Ovary (tissue), 3 donors: ENCODE results near the gene POTEH.
"Not testable (repeated sequence)": the region's sequence is repeated elsewhere in the genome, so short reads cannot be mapped to it uniquely, and the experiment has no call there.

Experiments
- CTCF ChIP-seq, 3 donors: fragments of 450-650 bp in 2 of 3; fragments of 200-600 bp in 1 of 3; IDR thresholded peaks; one replicate each; pipeline versions ENCODE4 v1.5.1 to v1.8.0; 2016 to 2022; ENCODE audit warnings: antibody characterized with exemption in 3 of 3, mild to moderate bottlenecking in 1 of 3
- POLR2A ChIP-seq: fragments of 450-650 bp; IDR thresholded peaks from one replicate; pipeline ENCODE4 v1.6.1; 2017; ENCODE audit warnings: antibody characterized with exemption, mild to moderate bottlenecking, moderate library complexity
- donor health status: DM: no; HTN: no; CAD: no.

DNA sequence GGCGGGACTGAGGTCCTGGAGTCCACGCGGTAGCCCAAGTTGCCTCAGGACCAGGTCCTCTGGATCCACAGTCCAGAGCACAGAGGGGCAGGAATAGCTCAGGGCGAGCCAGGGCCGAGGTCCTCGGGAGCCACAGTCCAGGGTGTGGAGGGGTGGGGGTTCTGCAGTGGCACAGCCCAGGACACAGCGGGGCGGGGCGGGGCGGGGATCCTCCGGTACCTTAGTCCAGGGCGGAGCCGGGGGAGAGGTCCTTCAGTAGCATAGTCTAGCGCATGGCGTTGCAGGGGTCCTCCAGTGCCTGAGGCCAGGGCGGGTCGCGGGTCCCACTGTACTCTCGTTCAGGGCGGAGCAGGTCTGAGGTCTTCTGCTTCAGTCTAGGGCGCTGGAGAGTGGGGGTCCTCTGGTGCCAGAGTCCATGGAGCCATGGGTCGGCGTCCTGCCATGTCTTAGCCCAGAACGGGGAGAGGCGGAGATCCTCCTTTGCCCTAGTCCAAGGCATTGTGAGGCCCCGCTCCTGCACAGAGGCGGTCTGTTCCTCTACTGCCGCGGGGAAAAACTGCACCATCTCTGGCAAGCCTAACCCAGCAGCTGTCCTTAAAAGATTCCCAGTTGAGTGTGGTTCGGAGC lies 71.4 kb downstream of the POTEH start:
- TF ChIP-seq CTCF (IDR thresholded peaks at IDR 0.05); POLR2A: not testable (repeated sequence)
